Measurements from ENCODE around the gene ATPAF2.

Gene ATPAF2

DNA sequence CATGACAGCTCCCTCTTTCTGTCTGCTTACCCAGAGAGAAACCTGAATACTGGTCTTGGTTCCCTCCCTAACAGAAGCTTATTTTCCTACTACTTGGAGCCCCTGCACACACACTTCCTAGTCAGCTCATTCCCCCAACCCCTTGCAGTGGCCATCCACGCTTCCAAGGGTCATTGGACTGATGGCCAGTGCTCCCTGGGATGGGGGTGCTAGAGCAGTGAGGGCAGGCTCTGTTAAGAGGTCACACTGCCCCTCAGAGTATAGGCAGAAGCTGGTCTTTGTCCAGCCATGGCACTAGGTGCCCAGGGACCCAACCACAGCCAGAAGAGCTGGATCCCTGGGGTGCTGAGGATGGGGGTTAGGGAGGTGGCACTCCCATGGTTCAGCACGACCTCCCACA, 53.8 kb downstream of the ATPAF2 start:
- DNase-seq, result no peak

DNA sequence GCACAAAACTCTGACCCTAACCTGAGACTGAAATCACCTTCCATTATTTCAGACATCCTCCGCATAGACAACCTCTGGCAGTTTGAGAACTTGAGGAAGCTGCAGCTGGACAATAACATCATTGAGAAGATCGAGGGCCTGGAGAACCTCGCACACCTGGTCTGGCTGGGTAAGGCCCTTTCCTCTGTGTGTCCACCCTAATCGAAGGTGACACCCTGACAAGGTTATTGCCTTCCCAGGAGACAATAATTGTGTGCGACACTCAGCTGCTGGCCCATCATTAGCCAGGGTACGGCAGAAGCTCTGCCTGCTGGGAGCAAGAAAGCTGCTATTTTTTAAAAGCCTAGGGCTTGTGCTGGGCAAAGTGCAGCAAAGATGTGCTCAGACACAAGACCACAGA, 55.2 kb downstream of the ATPAF2 start:
- no peak for DNase-seq

- no peak for DNase-seq
Observed at GRCh38 chr17:17983376-17983775, 55.6 kb downstream of the ATPAF2 start.

DNA sequence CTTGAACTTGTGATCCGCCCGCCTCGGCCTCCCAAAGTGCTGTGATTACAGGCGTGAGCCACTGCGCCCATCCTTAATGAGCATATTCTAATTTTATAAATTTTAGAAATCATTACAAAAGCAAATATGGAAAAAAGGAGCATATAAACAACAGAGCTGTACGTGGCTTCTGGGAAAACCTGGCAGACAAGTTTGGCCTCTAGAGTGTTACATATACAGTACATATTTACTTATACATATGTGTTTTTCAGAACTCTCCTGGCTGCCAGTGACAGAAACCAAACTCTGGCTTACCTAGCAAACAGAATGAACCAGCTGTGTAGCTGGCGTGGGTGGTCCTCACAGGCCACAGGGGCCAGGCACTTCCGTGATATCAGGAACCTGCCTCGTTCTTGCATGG, 56.2 kb downstream of the ATPAF2 start:
- DNase-seq, result no peak

GRCh38 chr17:17981330-17981729, 57.6 kb downstream of the ATPAF2 start:
- DNase-seq, result no peak

GRCh38 chr17:17979778-17980177, 59.2 kb downstream of the ATPAF2 start:
- no peak for DNase-seq

GRCh38 chr17:17978481-17979424, 60.2 kb downstream of the ATPAF2 start:
- no peak for DNase-seq

- DNase-seq, result no peak
Observed at GRCh38 chr17:17976931-17977570, 61.9 kb downstream of the ATPAF2 start.

- DNase-seq, result no peak
Observed at GRCh38 chr17:17975436-17975835, 63.5 kb downstream of the ATPAF2 start.

GRCh38 chr17:17972952-17973254, 66.1 kb downstream of the ATPAF2 start:
- DNase-seq, result no peak

DNA sequence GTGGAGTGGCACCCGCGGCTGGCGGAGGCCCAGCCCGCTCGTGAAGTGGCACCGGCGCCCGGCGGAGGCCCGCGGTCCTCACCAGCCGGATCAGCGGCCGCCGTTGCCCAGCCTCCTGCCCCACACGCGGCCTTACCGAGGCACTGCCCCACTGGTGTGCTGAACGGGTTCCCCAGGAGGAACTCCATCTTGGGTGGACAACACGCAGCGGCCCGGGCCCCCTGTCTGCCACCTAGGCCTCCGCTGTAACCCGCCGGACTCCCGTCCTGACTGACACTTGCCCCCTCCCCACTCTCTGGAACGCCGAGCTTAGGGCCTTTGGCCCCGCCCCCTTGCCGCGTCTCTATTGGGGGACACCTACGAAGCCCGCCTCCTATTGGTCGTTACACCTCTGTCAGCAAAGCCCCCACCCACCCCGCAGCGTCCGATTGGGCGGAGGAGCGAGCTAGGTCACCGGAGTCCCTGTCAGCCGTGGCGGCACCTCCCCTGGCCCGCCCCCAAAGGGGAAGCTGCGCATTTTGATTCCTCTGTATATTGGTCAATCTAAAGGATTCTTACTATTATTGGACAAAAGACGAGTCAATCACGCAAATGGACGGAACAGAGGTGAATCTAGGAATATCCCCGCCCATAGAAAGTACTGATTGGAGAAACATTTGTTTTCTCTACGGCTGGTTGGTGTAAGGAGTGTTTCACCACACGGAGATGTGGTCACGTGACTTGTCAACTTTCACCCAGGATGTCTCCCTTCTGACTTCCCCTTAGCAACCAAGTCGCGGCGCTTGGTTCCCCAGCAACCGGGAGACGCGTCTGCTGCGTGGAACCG, 66.6 kb downstream of the ATPAF2 start, which contains the start of the genes DRC3 and TOM1L2:
Gene DRC3, plus strand, starts transcription at position 737 of the 826 bp plus-strand sequence. CDS start 4,737 bp downstream, outside the sequence.
Gene TOM1L2, minus strand, starts transcription at position 275 of the 826 bp plus-strand sequence. Its CDS starts 87 bp downstream, at position 188.
- DNase-seq, result peak; percentile 100

GRCh38 chr17:17971431-17972125, 67.4 kb downstream of the ATPAF2 start:
- DNase-seq, result no peak

GRCh38 chr17:17970699-17971430, 68.1 kb downstream of the ATPAF2 start:
- DNase-seq, result no peak
